ENCODE data around the gene IPMK.
"Not testable (repeated sequence)": the region's sequence is repeated elsewhere in the genome, so short reads cannot be mapped to it uniquely, and the experiment has no call there.

The IPMK gene

GRCh38 chr10:58266826-58267712 is 625 bp downstream of the IPMK start:
- DNase-seq (ENCODE audit: low read depth) = no peak

- DNase-seq (ENCODE audit: low read depth) = no peak
Observed at GRCh38 chr10:58266003-58266825, 1.5 kb downstream of the IPMK start.

GRCh38 chr10:58265249-58265648 is 2.4 kb downstream of the IPMK start:
- no peak for DNase-seq (ENCODE audit: low read depth)

- no peak for DNase-seq (ENCODE audit: low read depth)
Observed at GRCh38 chr10:58264780-58265179, 2.9 kb downstream of the IPMK start.

GRCh38 chr10:58262766-58263165 is 4.9 kb downstream of the IPMK start:
- DNase-seq (ENCODE audit: low read depth) = no peak

DNA sequence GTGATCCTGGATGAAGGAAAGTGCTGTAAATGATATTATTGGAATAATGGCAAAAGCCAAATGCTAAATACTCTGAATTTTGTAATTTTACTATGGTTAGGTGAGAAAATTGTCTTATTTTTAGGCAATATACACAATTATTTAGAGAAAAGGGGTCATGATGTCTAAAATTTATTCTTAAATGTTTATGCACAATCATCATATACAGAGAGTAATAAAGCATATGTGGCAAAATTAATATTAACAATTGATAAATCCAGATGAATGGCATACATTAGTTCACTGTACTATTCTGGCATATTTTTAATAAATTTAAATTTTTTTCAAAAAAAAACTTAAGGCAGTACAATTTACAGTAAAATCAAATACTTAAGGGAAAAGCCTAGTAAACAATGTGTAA is 7.4 kb downstream of the IPMK start:
- DNase-seq (ENCODE audit: low read depth) = no peak

GRCh38 chr10:58258977-58259692 is 8.6 kb downstream of the IPMK start:
- DNase-seq (ENCODE audit: low read depth) = no peak

DNA sequence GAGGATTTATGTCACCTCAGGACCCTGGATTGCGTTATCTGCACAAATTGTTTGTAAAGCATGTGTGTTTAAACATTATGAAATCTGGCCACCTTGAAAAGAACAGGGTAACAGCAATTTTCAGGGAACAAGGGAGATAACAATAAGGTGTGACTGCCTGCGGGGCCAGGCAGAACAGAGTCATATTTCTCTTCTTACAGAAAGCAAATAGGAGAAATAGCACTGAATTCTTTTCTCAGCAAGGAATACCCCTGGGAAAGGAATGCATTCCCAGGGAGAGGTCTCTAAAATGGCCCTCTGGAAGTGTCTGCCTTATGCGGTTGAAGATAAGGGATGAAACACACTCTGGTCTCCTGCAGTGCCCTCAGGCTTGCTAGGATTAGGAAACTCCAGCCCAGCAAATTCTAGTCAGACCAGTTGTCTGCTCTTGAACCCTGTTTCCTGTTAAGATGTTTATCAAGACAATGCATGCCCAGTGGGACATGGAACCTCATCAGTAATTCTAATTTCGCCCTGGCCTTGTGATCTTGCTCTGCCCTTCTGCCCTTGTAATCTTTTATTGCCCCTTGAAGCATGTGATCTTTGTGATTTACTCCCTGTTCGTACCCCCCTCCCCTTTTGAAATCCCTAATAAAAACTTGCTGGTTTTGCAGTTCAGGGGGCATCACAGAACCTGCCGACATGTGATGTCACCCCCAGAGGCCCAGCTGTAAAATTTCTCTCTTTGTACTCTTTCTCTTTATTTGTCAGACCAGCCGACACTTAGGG is 11.5 kb downstream of the IPMK start:
- not testable (repeated sequence) for DNase-seq (ENCODE audit: low read depth)

DNA sequence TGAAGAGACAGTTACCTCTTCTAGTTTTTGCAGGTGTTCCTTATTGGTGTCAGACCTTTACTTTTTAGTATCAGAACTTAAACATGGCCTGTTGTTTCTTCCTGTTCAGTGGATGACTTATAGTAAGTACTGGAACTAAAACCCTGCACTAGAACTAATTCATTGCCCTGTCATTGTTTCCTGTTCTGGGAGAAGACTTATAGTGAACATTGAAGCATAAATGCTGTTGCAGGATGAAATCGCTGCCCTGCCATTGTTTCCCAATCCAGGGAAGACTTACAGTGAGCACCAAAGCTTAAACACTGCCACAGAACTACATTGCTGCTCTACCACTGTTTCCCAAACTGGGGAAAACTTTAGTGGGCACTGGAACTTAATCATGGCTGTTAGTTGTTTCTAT is 13.1 kb downstream of the IPMK start:
- DNase-seq (ENCODE audit: low read depth) = no peak

GRCh38 chr10:58253184-58253583 is 14.5 kb downstream of the IPMK start:
- no peak for DNase-seq (ENCODE audit: low read depth)

DNA sequence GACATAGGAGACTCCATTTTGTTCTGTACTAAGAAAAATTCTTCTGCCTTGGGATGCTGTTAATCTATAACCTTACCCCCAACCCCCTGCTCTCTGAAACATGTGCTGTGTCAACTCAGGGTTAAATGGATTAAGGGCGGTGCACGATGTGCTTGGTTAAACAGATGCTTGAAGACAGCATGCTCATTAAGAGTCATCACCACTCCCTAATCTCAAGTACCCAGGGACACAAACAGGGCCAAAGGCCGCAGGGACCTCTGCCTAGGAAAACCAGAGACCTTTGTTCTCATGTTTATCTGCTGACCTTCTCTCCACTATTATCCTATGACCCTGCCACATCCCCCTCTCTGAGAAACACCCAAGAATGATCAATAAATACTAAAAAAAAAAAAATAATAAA is 23.0 kb downstream of the IPMK start:
- not testable (repeated sequence) for DNase-seq (ENCODE audit: low read depth)

GRCh38 chr10:58244242-58244641 is 23.5 kb downstream of the IPMK start:
- not testable (repeated sequence) for DNase-seq (ENCODE audit: low read depth)

DNA sequence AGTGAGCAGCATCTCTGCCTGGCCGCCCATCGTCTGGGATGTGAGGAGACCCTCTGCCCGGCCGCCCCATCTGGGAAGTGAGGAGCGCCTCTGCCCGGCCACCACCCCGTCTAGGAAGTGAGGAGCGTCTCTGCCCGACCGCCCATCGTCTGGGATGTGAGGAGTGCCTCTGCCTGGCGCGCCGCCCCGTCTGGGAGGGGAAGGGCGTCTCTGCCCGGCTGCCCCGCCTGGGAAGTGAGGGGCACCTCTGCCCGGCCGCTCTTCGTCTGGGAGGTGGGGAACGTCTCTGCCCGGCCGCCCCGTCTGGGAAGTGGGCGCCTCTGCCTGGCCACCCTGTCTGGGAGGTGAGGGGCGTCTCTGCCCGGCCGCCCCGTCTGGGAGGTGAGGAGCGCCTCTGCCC is 23.9 kb downstream of the IPMK start:
- not testable (repeated sequence) for DNase-seq (ENCODE audit: low read depth)

GRCh38 chr10:58243269-58243668 is 24.4 kb downstream of the IPMK start:
- DNase-seq (ENCODE audit: low read depth) = no peak

GRCh38 chr10:58241346-58241745 is 26.3 kb downstream of the IPMK start:
- no peak for DNase-seq (ENCODE audit: low read depth)

DNA sequence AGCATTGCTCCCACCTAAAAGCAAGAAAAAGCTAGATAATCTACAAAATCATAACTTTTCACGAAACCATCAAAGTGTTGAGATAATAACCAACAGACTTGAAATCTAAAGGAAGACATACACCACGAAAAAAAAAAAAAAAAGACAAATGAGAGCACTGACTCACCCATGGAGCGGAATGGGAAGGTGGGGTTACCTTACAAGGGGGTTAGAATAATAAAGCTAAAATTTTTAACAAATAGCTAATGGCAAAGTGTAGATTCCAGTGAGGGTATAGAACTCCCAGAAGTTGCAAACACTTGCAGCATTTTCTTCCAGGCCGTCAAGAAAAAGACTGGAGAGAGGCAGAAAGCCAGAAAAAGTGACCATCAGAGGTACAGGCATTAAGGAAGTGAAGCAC is 27.2 kb downstream of the IPMK start:
- DNase-seq (ENCODE audit: low read depth) = no peak

- DNase-seq (ENCODE audit: low read depth) = no peak
Observed at GRCh38 chr10:58239561-58240169, 28.0 kb downstream of the IPMK start.

GRCh38 chr10:58237014-58237834 is 30.5 kb downstream of the IPMK start:
- DNase-seq (ENCODE audit: low read depth) = no peak

- DNase-seq (ENCODE audit: low read depth) = not testable (repeated sequence)
Observed at GRCh38 chr10:58229856-58230255, 37.8 kb downstream of the IPMK start.

- no peak for DNase-seq (ENCODE audit: low read depth)
Observed at GRCh38 chr10:58225654-58226053, 42.0 kb downstream of the IPMK start.

Data from stimulated activated CD8-positive, alpha-beta memory T cell treated with anti-CD3 and anti-CD28 coated beads, Interleukin-12 subunit alpha, Interleukin-12 subunit beta, amount 100 ng/mL, for 1 hour (primary cell).